Trophoblast cell (in vitro differentiated cells and primary cell): ENCODE results near the gene HBG2.

Experiments
- DNase-seq, 2 donors: peaks; one replicate each; pipeline ENCODE4 v3.0.0-alpha.2; 2016
- H2AFZ ChIP-seq: 2 replicates; pipeline ENCODE4 v1.6.1; 2013; ENCODE audit warnings: low read length, moderate library complexity, mild to moderate bottlenecking; ENCODE audit not compliant: insufficient read depth, poor library complexity
- H2AK5ac ChIP-seq: 2 replicates; pipeline ENCODE4 v1.6.1; 2013; ENCODE audit warnings: mild to moderate bottlenecking, low read length
- H2BK120ac ChIP-seq: 2 replicates; pipeline ENCODE4 v1.6.1; 2013; ENCODE audit warnings: low read length, mild to moderate bottlenecking, moderate library complexity; ENCODE audit not compliant: insufficient read depth, poor library complexity
- H2BK12ac ChIP-seq: 2 replicates; pipeline ENCODE4 v1.6.1; 2013; ENCODE audit warnings: mild to moderate bottlenecking, low read length, moderate library complexity
- H2BK5ac ChIP-seq: 2 replicates; pipeline ENCODE4 v1.6.1; 2013; ENCODE audit warnings: low read length, low read depth, moderate library complexity, mild to moderate bottlenecking; ENCODE audit not compliant: poor library complexity
- H3K14ac ChIP-seq: 2 replicates; pipeline ENCODE4 v1.6.1; 2013; ENCODE audit warnings: mild to moderate bottlenecking, low read length
- H3K18ac ChIP-seq: 2 replicates; pipeline ENCODE4 v1.6.1; 2013; ENCODE audit warnings: mild to moderate bottlenecking, low read length
- H3K23ac ChIP-seq: 2 replicates; pipeline ENCODE4 v1.6.1; 2013; ENCODE audit warnings: low read length
- H3K27ac ChIP-seq: 2 replicates; pipeline ENCODE4 v1.5.1; 2013; ENCODE audit warnings: low read depth, mild to moderate bottlenecking, inconsistent platforms, low read length, moderate library complexity
- H3K27me3 ChIP-seq: 2 replicates; pipeline ENCODE4 v1.6.1; 2013; ENCODE audit warnings: inconsistent platforms, mild to moderate bottlenecking, low read length, moderate library complexity; ENCODE audit not compliant: insufficient read depth
- H3K36me3 ChIP-seq, 2 experiments: 1 replicate in 1 of 2; 2 replicates in 1 of 2; pipeline ENCODE4 v1.6.1; 2013; ENCODE audit warnings: low read length in 2 of 2, mild to moderate bottlenecking in 2 of 2, moderate library complexity in 1 of 2; ENCODE audit not compliant: insufficient read depth in 2 of 2, control insufficient read depth in 1 of 2
- H3K4ac ChIP-seq: 2 replicates; pipeline ENCODE4 v1.6.1; 2013; ENCODE audit warnings: low read depth, mild to moderate bottlenecking, low read length, moderate library complexity
- H3K4me1 ChIP-seq, 2 experiments: 1 replicate in 1 of 2; 2 replicates in 1 of 2; pipeline ENCODE4 v1.6.1; 2013; ENCODE audit warnings: low read length in 2 of 2, mild to moderate bottlenecking in 2 of 2, moderate library complexity in 1 of 2; ENCODE audit not compliant: insufficient read depth in 2 of 2, control insufficient read depth in 1 of 2
- H3K4me2 ChIP-seq: 2 replicates; pipeline ENCODE4 v1.6.1; 2013; ENCODE audit warnings: inconsistent platforms, mild to moderate bottlenecking, low read length, moderate library complexity
- H3K4me3 ChIP-seq: 2 replicates; pipeline ENCODE4 v1.5.1; 2013; ENCODE audit warnings: mild to moderate bottlenecking, low read depth, low read length, inconsistent platforms
- H3K79me1 ChIP-seq: one replicate; pipeline ENCODE4 v1.6.1; 2013; ENCODE audit warnings: low read length
- H3K79me2 ChIP-seq: 2 replicates; pipeline ENCODE4 v1.6.1; 2013; ENCODE audit warnings: low read length, mild to moderate bottlenecking; ENCODE audit not compliant: control insufficient read depth, insufficient read depth, poor library complexity
- H3K9ac ChIP-seq: 2 replicates; pipeline ENCODE4 v1.6.1; 2013; ENCODE audit warnings: mild to moderate bottlenecking, low read length
- H3K9me3 ChIP-seq: 2 replicates; pipeline ENCODE4 v1.6.1; 2013; ENCODE audit warnings: low read depth, mild to moderate bottlenecking, control low read depth, inconsistent platforms, low read length; ENCODE audit not compliant: insufficient read depth
- H4K12ac ChIP-seq: 2 replicates; pipeline ENCODE4 v1.6.1; 2013; ENCODE audit warnings: low read depth, mild to moderate bottlenecking, low read length, moderate library complexity
- H4K8ac ChIP-seq: 2 replicates; pipeline ENCODE4 v1.6.1; 2013; ENCODE audit warnings: low read depth, mild to moderate bottlenecking, low read length, moderate library complexity
- H4K91ac ChIP-seq: one replicate; pipeline ENCODE4 v1.6.1; 2013; ENCODE audit warnings: low read depth, mild to moderate bottlenecking, low read length, moderate library complexity
- WGBS: extraction: QIAGEN DNeasy Blood & Tissue Kit; methylation state at CpG from one replicate; pipeline ENCODE4 v1.1.7; 2013; ENCODE audit warnings: missing lambda C conversion rate; ENCODE audit not compliant: insufficient read length, insufficient coverage; ENCODE audit errors: extremely low coverage; 5-methylcytosine and 5-hydroxymethylcytosine counted together

Gene HBG2

GRCh38 chr11:5238486-5238885 is 16.1 kb downstream of the HBG2 start:
- Histone ChIP-seq H3K4ac (no peak overlapping the region), H2BK5ac (no peak overlapping the region), H3K9me3 (no peaks in the 10 kb centered on the region), H2AFZ (no peak overlapping the region), H3K14ac (no peak overlapping the region), H3K9ac (no peak overlapping the region), H2BK12ac (no peak overlapping the region), H3K27me3 (no peaks in the 10 kb centered on the region), H3K18ac (no peak overlapping the region), H3K36me3 (peaks cover 0 to 1% of the 10 kb centered on the region in 2 experiments), H3K79me1 (no peaks in the 10 kb centered on the region), H2AK5ac (no peak overlapping the region), H3K4me2 (no peak overlapping the region), H2BK120ac (no peak overlapping the region), H4K91ac (no peak overlapping the region), H4K8ac (no peak overlapping the region), H3K4me3 (no peak overlapping the region), H3K4me1 (no peaks in the 10 kb centered on the region), H3K23ac (no peak overlapping the region), H4K12ac (no peak overlapping the region), H3K27ac (no peak overlapping the region), H3K79me2 (no peaks in the 10 kb centered on the region)
- no CpG with 5 or more reads among the region's 2 CpGs for WGBS
- DNase-seq: no peak

GRCh38 chr11:5237420-5237819 is 17.2 kb downstream of the HBG2 start:
- no peak overlapping the region for H4K12ac ChIP-seq
- H3K4me2 ChIP-seq: no peak overlapping the region
- no peak overlapping the region for H4K91ac ChIP-seq
- no peak overlapping the region for H3K23ac ChIP-seq
- H3K79me1 ChIP-seq: no peaks in the 10 kb centered on the region
- WGBS: no CpG with 5 or more reads among the region's 2 CpGs
- H2AFZ ChIP-seq: no peak overlapping the region
- H3K79me2 ChIP-seq: no peaks in the 10 kb centered on the region
- no peak overlapping the region for H2BK120ac ChIP-seq
- H3K36me3 ChIP-seq: peaks cover 0 to 1% of the 10 kb centered on the region in 2 experiments
- H3K18ac ChIP-seq: no peak overlapping the region
- no peak for DNase-seq
- no peak overlapping the region for H4K8ac ChIP-seq
- no peaks in the 10 kb centered on the region for H3K4me1 ChIP-seq
- H3K4me3 ChIP-seq: no peak overlapping the region
- H3K27ac ChIP-seq: no peak overlapping the region
- H2AK5ac ChIP-seq: no peak overlapping the region
- no peaks in the 10 kb centered on the region for H3K27me3 ChIP-seq
- H3K9me3 ChIP-seq: peaks cover 1% of the 10 kb centered on the region
- no peak overlapping the region for H2BK12ac ChIP-seq
- no peak overlapping the region for H3K9ac ChIP-seq
- H3K4ac ChIP-seq: no peak overlapping the region
- H2BK5ac ChIP-seq: no peak overlapping the region
- no peak overlapping the region for H3K14ac ChIP-seq

- WGBS: no CpG with 5 or more reads among the region's 5 CpGs
- H2BK5ac ChIP-seq: no peak overlapping the region
- no peak overlapping the region for H3K4me3 ChIP-seq
These were observed 19.1 kb downstream of the HBG2 start for GRCh38 chr11:5235364-5236095.

GRCh38 chr11:5234381-5234834 is 20.2 kb downstream of the HBG2 start, which contains the start of gene HBD:
TSS of gene HBD (minus strand) at chr11:5234483. CDS start at chr11:5234433, 50 bp downstream.
- Histone ChIP-seq H3K27ac (no peak within 1 kb of the TSS), H4K8ac (no peak within 1 kb of the TSS), H3K14ac (no peak within 1 kb of the TSS), H3K79me2 (no peaks in the 10 kb centered on the region), H2AK5ac (no peak within 1 kb of the TSS), H3K4me1 (no peaks in the 10 kb centered on the region), H3K23ac (no peak within 1 kb of the TSS), H3K79me1 (no peaks in the 10 kb centered on the region), H3K27me3 (no peaks in the 10 kb centered on the region), H3K36me3 (peaks cover 0 to 1% of the 10 kb centered on the region in 2 experiments), H2BK120ac (no peak within 1 kb of the TSS), H3K4ac (no peak within 1 kb of the TSS), H2AFZ (no peak within 1 kb of the TSS), H3K4me2 (no peak within 1 kb of the TSS), H3K4me3 (no peak within 1 kb of the TSS), H2BK12ac (no peak within 1 kb of the TSS), H2BK5ac (no peak within 1 kb of the TSS), H3K9me3 (peaks cover 1% of the 10 kb centered on the region), H4K12ac (no peak within 1 kb of the TSS), H3K9ac (no peak within 1 kb of the TSS), H3K18ac (no peak within 1 kb of the TSS), H4K91ac (no peak within 1 kb of the TSS)
- WGBS: no CpG with 5 or more reads among the region's 2 CpGs
- no peak for DNase-seq

More at GRCh38 chr11:5235364-5236095, 19.1 kb downstream of the HBG2 start:
- Histone ChIP-seq H4K8ac (no peak overlapping the region), H3K14ac (no peak overlapping the region), H2BK12ac (no peak overlapping the region), H2AFZ (no peak overlapping the region), H3K27ac (no peak overlapping the region), H3K4ac (no peak overlapping the region), H3K27me3 (no peaks in the 10 kb centered on the region), H3K23ac (no peak overlapping the region), H3K4me2 (no peak overlapping the region), H3K9ac (no peak overlapping the region), H2AK5ac (no peak overlapping the region), H2BK120ac (no peak overlapping the region), H3K9me3 (peaks cover 1% of the 10 kb centered on the region), H3K79me1 (no peaks in the 10 kb centered on the region), H4K12ac (no peak overlapping the region), H3K36me3 (peaks cover 0 to 1% of the 10 kb centered on the region in 2 experiments), H3K79me2 (no peaks in the 10 kb centered on the region), H3K18ac (no peak overlapping the region), H3K4me1 (no peaks in the 10 kb centered on the region), H4K91ac (no peak overlapping the region)
- no peak for DNase-seq
